ENCODE measurements around the gene GCNT2.
"Not testable (repeated sequence)": the region's sequence is repeated elsewhere in the genome, so short reads cannot be mapped to it uniquely, and the experiment has no call there.

Gene GCNT2

DNA sequence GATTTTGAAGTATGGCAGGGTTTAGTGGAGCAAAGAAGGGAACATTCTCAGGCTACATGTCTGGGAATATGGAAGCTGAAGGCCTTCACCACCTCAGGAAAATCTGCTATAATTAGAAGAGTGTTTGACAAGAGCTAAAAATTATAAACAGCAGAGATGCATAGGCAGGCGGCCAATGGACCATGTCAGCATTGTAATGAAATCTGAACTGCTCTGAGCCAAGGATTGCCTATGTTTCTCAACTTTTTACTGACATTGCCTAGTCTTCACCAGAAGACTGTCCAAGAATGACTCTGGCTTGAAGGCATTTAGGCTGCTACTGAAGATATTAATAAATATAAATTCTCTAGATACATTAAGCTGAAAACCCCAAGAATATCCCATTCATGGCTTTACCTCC is 89.1 kb downstream of the GCNT2 start:
- no peak for DNase-seq (ENCODE audit: low read depth in 2 of 2)

DNA sequence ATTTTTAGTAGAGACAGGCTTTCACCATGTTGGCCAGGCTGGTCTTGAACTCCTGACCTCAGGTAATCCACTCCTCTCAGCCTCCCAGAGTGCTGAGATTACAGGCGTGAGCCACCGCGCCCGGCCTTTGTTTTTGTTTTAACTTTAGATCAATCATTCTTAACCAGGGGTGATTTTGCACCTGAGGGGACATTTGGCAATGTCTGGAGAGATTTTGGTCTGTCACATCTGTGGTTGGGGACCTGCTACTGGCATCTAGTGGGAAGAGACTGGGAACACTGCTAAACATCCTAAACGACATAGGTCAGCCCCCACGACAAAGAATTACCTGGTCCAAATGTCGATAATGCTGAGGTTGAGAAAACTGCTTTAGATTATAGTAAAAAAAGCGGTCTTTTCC is 91.0 kb downstream of the GCNT2 start:
- no peak for DNase-seq (ENCODE audit: low read depth in 2 of 2)

DNA sequence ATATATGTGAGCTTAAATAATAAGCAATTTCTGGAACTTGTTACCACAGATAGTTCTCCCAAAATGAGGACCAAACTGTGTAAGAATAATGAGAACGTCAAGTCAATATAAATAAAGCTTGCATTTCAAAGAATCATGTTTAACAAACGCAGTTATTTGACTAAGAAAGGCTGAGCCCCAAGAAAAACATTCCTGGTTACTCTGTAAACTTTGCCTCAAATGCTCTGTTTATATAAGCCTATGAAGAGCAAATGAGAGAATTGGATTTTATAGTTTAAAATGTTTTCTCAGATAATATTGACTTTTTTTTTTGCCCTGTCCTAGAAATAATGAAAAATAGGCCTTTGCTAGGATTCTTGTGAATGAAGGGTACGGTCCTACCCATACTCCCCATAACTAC is 91.9 kb downstream of the GCNT2 start:
- DNase-seq (ENCODE audit: low read depth in 2 of 2), result no peak

DNA sequence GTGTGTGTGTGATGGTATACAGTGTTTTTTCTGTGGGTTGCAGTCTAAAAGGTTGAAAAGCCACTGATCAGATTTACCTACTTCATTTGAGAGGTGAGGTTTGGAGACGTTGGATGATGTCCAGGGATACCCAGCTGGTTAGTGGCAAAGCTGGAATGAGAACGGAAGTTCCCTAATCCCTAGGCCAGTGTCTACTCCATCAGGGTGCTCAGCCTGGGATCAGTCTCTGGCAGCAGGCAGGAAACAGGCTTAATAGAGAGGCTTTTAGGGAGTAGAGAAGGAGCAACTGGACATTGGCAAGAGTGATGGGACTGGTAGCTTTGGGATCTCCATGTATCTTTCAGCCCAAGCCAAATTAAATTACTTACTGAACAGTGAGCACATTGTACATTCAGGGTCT is 92.6 kb downstream of the GCNT2 start:
- no peak for DNase-seq (ENCODE audit: low read depth in 2 of 2)

DNA sequence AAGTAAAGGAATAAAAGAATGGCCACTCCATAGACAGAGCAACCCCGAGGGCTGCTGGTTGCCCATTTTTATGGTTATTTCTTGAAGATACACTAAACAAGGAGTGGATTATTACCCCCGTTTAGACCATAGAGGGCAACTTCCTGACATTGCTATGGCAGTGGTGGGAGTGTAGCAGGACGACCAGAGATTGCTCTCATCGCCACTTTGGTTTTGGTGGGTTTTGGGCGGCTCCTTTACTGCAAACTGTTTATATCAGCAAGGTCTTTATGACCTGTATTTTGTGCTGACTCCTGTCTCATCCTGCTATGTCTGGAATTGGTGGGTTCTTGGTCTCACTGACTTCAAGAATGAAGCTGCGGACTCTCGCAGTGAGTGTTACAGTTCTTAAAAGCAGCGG is 94.5 kb downstream of the GCNT2 start:
- DNase-seq (ENCODE audit: low read depth in 2 of 2), result no peak

DNA sequence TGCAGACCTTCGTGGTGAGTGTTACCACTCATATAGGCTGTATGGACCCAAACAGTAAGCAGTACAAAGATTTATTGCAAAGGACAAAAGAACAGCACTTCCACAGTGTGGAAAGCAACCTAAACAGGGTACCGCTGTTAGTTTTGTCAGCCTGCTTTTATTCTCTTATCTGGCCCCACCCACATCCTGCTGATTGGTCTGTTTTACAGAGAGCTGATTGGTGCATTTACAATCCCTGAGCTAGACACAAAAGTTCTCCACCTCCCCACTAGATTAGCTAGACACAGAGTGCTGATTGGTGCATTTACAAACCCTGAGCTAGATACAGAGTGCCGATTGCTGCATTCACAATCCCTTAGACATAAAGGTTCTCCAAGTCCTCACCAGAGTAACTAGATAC is 95.1 kb downstream of the GCNT2 start:
- DNase-seq (ENCODE audit: low read depth in 2 of 2), result not testable (repeated sequence)

DNA sequence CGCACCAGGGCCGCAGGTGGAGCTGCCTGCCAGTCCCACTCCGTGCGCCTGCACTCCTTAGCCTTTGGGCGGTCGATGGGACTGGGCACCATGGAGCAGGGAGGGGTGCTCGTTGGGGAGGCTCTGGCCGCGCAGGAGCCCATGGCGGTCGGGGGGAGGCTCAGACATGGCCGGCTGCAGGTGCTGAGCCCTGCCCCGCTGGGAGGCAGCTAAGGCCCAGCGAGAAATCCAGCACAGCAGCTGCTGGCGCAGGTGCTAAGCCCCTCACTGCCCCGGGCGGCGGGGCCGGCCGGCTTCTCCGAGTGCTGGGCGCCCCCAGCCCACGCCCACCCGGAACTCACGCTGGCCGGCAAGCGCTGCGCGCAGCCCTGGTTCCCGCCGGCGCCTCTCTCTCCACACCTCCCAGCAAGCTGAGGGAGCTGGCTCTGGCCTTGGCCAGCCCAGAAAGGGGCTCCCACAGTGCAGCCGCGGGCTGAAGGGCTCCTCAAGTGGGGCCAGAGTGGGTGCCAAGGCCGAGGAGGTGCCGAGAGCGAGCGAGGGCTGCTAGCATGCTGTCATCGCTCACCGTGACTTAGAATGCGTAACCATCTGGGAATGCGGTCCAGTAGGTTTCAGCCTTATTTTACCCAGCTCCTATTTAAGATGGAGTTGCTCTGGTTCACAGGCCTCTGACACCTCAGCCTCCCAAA is 96.0 kb downstream of the GCNT2 start:
- DNase-seq (ENCODE audit: low read depth in 2 of 2), result no peak

DNA sequence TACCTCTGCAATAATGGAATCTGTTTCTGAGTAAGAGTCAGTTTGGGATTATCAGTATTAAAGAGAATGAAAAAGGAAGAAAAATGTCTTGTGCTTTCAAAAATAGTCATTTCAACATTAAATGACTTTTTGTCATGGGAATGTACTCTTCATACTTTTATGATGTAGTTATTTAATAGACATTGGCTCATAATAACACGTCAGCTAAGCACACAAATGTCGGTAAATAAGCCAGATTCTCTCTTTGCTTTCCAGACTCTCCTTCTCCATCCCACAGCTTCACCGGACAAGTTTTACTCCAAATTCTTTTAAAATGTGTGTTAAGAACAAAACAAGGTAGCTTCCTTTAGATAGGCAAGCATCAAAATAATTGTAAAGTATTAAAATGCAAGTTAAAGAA is 97.3 kb downstream of the GCNT2 start:
- no peak for DNase-seq (ENCODE audit: low read depth in 2 of 2)

DNA sequence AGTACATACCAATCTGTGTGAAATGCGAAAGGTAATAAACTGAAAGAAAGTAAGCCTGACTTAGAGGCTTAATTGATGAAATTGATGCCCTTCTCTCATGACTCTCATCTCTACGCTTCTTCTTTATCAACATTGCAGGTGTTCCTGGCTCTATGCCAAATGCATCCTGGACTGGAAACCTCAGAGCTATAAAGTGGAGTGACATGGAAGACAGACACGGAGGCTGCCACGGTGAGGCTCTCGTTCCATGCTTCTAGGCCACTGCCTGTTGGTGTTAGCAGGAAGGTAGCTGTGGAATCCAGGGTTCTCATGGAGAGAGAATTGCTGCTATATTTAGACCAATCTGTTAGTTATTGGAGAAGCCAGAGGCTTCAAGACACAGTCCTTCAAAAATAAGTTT is 100.1 kb downstream of the GCNT2 start:
- DNase-seq (ENCODE audit: low read depth in 2 of 2), result no peak

DNA sequence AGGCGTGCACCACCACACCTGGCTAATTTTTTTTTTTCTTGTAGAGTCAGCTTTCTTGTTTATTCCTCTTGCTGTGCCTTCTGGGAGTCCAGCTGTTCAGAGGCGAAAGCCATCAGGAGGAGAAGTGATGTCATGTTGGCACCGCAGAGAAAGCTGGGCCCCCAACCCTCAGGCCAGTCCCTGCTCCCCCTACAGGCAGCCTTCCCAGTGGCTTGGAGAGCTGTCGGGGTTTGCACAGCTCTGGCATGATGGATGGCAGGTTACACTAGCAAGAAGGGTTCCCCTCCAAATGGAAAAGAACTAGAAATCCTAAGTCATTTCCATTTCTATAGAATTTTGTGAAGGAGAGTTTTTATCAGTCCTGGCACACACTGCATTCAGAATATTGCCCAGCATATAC is 100.7 kb downstream of the GCNT2 start:
- no peak for DNase-seq (ENCODE audit: low read depth in 2 of 2)

DNA sequence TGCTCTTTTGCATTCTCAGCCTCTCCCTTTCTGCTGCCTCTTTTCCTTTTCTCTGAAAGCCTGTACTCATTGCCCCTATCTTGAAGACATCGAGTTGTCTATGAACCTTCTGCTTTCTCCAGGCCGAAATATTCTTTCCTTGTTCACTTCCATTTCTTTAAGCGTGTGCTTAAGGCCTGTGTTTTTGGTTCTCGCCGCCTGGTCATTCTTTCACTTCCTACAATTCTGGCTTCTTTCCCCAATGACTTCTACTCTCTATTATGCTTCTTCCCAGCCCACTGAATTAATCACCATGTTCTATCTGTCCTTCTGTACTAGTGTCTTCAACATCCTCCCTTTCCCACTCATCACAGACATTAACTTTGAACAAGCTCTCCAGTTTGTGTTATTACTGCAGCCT is 103.7 kb downstream of the GCNT2 start:
- no peak for DNase-seq (ENCODE audit: low read depth in 2 of 2)

DNA sequence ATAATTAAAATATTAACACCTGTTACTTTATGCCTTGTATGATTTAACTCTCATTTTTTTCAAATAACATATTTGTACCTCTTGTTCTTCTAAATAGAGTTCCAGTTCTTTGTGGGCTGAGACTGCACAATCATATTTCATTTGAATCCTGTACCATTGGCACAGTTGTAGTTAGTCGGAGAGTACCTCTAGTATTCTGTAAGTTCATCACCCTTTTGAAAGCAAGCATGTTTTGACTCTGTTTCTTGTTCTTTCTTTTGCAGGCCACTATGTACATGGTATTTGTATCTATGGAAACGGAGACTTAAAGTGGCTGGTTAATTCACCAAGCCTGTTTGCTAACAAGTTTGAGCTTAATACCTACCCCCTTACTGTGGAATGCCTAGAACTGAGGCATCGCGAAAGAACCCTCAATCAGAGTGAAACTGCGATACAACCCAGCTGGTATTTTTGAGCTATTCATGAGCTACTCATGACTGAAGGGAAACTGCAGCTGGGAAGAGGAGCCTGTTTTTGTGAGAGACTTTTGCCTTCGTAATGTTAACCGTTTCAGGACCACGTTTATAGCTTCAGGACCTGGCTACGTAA is 105.1 kb downstream of the GCNT2 start:
- DNase-seq (ENCODE audit: low read depth in 2 of 2), result no peak

DNA sequence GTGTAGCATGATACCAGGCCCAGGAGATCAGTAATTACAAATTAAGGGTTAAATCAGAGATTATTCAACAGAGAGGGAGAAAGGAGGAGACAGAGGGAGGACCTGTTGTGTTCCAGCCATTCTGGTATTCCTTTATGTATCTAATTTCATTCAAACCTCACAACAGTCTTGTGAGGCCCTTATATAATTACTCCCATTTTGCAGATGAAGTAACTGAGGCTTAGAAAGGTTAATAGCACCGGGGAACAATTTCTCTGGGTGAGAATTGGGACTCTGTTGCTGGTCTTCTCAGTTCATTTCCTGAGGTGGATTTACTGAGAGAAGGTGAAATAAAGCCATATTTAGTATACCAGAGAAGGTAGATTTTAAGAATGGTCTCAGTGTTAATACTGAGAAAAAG is 106.6 kb downstream of the GCNT2 start:
- DNase-seq (ENCODE audit: low read depth in 2 of 2), result no peak

DNA sequence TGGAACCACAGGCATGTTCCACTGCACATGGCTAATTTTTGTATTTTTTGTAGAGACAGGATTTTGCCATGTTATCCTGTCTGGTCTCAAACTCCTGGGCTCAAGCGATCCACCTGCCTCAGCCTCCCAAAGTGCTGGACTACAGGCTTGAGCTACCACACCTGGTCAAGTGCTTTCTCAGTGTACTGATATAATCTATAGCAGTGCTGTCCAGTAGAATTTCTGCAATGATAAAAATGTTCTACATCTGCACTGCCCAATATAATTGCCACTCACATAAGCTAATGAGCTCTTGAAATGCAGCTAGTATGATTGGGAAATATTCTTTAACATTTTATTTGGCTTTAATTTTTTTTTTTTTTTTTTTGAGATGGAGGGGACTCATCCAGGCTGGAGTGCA is 109.0 kb downstream of the GCNT2 start:
- DNase-seq (ENCODE audit: low read depth in 2 of 2), result no peak

DNA sequence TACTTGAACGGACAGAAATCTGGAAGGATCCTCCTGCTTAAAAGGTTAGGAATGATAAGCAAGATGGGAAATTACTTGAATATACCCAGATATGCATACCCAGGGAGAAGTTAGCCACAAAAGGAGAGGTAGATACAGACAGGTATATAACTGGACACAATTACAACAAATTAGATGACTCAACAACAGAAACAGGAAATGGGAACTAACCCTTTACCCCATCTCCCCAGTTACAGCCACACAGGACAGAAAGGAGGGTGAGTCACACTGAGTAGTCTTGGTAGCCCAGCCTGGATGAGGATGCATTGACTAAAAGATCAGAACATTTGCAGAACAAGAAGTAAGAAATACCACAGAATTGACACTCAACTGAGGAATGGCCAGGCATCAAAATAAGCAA is 112.1 kb downstream of the GCNT2 start:
- no peak for DNase-seq (ENCODE audit: low read depth in 2 of 2)

DNA sequence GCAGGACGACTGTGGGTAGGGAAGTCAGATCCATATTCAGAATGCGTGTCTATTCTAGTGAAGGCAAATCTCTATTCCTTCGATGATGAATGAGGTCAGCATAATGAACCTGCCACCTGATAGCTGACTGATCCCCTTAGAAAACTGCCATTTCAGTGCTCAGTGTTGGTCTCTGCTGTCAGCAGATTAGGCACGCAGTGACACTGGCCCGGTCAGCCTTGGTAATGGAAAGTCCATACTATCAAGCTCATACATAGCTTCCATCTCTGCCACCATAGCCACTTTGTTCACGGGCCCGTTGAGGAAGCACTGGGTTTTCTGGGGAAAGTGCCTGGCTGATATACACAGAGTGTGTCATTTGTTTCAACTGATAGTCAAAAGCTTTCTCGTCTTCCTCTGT is 119.3 kb downstream of the GCNT2 start:
- DNase-seq (ENCODE audit: low read depth in 2 of 2), result no peak

DNA sequence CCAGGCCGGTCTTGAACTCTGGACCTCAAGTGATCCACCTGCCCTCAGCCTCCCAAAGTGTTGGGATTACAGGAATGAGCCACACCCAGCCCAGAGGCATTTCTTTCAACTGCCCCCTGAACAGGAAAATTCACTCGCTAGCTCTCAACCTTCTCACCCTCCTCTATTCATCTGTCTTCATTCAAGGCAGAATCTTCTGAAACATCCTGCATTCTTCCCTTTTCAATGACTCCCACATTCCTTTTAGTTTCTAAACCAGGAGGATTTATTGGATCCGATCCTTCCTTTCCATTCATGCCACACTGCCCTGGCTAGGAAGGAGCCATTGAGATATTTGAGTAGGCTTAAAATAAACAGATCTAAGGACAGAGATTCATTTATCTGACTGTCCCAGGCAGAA is 120.4 kb downstream of the GCNT2 start:
- DNase-seq (ENCODE audit: low read depth in 2 of 2), result no peak

DNA sequence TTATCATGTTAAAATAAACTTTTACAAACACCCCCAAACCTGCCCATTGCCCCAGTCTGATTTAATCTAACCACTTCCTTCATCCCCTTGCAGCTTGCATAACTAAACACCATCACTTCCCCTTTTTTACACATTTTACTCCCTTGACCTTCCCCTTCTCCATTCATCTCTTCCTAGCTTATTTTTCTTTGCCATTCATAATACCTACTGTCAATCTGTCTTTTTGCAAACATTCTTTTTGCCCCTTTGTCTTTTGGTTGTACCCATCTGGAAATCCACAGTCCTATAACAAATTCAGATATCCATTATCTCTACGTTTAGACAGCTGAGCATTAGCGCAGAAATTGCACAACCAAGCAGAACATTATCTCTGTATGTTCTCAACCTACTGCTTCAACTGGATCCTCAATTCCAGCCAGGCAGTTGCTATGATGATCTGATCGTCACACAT is 122.1 kb downstream of the GCNT2 start:
- DNase-seq (ENCODE audit: low read depth in 2 of 2), result no peak

DNA sequence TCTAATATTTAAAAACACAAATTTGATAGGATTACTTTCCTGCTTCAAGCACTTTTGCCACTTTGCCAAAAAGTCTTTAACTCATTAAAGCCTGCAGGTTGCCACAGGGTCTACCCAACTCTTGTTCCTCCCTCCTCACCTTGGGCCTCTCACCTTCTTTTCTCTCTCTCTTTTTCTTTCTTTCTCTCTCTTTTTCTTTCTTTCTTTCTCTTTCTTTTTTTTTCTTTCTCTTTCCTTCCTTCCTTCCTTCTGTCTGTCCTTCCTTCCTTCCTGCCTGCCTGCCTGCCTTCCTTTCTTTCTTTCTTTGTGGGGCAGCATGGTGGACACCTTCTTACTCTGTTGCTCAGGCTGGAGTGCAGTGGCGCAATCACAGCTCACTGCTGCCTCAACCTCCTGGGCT is 123.1 kb downstream of the GCNT2 start:
- DNase-seq (ENCODE audit: low read depth in 2 of 2), result no peak

DNA sequence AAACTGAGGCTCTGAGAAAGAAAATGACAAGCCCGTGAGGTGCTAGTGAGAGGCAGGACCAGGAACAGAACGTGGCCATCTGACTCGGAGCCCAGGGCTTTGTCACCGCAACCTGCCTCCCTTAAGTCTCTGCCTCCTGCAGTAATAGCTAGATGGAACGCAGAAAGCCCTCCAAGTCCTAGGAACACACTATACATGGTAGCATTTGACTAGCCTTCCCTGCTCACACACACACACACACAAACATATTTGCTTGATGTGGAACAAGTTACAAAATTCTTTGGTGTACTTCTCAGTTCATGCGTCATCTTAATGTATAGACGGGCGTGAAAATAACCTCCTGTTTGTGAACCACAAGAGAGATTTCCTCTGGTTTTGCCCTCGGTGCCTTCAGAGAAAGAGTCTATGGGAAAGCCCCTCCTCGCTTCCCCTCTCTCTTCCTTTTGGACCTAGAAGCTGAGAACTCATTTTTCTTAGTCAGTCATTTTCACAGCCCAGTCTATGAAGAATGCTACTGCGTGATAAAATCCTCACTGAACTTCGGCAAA is 134.4 kb downstream of the GCNT2 start:
- no peak for DNase-seq (ENCODE audit: low read depth in 2 of 2)

DNA sequence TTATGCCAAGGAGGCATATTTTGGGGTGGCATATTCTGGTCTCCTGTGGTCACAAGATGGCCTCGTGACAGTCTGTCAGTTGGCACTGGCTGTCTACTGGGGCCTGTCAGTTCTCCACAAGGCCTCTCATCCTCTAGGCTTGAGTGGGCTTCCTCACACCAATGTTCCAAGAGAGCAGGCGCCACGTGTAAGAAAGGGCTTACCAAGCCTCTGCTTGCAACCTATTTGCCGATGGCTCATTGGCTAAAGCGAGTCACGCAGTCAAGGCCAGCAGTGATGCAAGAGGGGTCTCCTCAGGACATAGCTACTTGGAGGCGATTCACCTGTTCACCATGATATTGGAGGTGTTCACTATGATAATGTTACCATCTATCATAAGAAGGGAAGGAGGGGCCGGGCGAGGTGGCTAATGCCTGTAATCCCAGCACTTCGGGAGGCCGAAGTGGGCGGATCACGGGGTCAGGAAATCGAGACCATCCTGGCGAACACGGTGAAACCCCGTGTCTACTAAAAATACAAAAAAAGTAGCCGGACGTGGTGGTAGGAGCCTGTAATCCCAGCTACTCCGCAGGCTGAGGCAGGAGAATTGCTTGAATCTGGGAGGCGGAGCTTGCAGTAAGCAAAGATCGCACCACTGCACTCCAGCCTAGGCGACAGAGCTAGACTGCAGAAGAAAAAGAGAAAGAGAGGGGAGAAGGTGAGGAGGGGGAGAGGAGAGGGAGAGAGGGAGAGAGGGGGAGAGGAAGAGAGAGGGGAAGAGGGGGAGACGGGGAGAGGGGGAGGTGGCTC is 138.0 kb downstream of the GCNT2 start:
- DNase-seq (ENCODE audit: low read depth in 2 of 2), result no peak

DNA sequence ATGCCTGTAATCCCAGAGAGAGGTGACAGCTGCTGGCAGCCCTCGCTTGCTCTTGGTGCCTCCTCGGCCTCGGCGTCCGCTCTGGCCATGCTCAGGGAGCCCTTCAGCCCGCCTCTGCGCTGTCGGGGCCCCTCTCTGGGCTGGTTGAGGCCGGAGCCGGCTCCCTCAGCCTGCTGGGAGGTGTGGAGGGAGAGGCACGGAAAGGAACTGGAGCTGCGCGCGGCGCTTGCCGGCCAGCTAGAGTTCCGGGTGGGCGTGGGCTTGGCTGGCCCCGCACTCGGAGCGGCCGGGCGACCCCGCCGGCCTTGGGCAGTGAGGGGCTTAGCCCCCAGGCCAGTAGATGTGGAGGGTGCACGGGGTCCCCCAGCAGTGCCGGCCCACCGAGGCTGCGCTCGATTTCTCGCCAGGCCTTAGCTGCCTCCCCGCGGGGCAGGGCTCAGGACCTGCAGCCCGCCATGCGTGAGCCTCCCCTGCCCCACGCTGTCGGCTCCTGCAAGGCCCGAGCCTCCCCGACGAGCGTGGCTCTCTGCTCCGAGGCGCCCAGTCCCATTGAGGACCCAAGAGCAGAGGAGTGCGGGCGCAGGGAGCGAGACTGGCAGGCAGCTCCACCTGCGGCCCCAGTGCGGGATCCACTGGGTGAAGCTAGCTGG is 138.7 kb downstream of the GCNT2 start:
- no peak for DNase-seq (ENCODE audit: low read depth in 2 of 2)
